Natural killer cell (primary cell): ENCODE measurements around the gene SVOPL. TPM values are rescaled to one million over a fixed set of nuclear protein-coding genes. Genes with fewer than 3 reads are reported as not detected.

Experiments used
- ATAC-seq, 3 donors: fragments of 150-1000 bp in 2 of 3; fragments of 200-7000 bp in 1 of 3; cut with Tn5 transposase; 1 replicate in 1 of 3; 2 replicates in 2 of 3; pipeline ENCODE4 v1.10.0; 2021; ENCODE audit warnings: mild to moderate bottlenecking in 2 of 3, moderate library complexity in 2 of 3
- DNase-seq, 2 donors: peaks; one replicate each; pipeline versions ENCODE4 v3.0.0 to v3.0.0-alpha.2; 2013 to 2021; ENCODE audit warnings: mixed read lengths in 1 of 2
- H3K27ac ChIP-seq: one replicate; pipeline ENCODE4 v1.5.1; 2013; ENCODE audit warnings: mild to moderate bottlenecking, low read length
- H3K27me3 ChIP-seq: one replicate; pipeline ENCODE4 v1.6.1; 2013; ENCODE audit warnings: low read length; ENCODE audit not compliant: control insufficient read depth, insufficient read depth
- H3K36me3 ChIP-seq: one replicate; pipeline ENCODE4 v1.6.1; 2013; ENCODE audit warnings: low read length; ENCODE audit not compliant: control insufficient read depth, insufficient read depth
- H3K4me1 ChIP-seq: one replicate; pipeline ENCODE4 v1.6.1; 2013; ENCODE audit warnings: low read length; ENCODE audit not compliant: control insufficient read depth, insufficient read depth
- H3K4me3 ChIP-seq: one replicate; pipeline ENCODE4 v1.5.1; 2013; ENCODE audit warnings: low read length
- H3K9me3 ChIP-seq: one replicate; pipeline ENCODE4 v1.6.1; 2013; ENCODE audit warnings: low read length; ENCODE audit not compliant: control insufficient read depth, insufficient read depth
- H3K27ac Mint-ChIP-seq, 2 donors: one replicate each; pipeline ENCODE4 v1.8.0; 2022; ENCODE audit warnings: mild to moderate bottlenecking in 2 of 2, mixed read lengths in 2 of 2, moderate library complexity in 1 of 2
- H3K27me3 Mint-ChIP-seq, 2 donors: one replicate each; pipeline ENCODE4 v1.8.0; 2022; ENCODE audit warnings: low read depth in 2 of 2, mixed read lengths in 2 of 2
- H3K36me3 Mint-ChIP-seq: one replicate; pipeline ENCODE4 v1.8.0; 2022; ENCODE audit warnings: mixed read lengths
- H3K4me1 Mint-ChIP-seq, 2 donors: one replicate each; pipeline ENCODE4 v1.8.0; 2022; ENCODE audit warnings: mixed read lengths in 2 of 2
- H3K4me3 Mint-ChIP-seq: one replicate; pipeline ENCODE4 v1.8.0; 2022; ENCODE audit warnings: mild to moderate bottlenecking, moderate library complexity, mixed read lengths
- H3K9me3 Mint-ChIP-seq, 2 donors: one replicate each; pipeline ENCODE4 v1.8.0; 2022; ENCODE audit warnings: mixed read lengths in 2 of 2
- CTCF ChIP-seq: fragments of 200-600 bp; IDR thresholded peaks from one replicate; pipeline ENCODE4 v1.8.0; 2022; ENCODE audit warnings: antibody characterized with exemption
- WGBS: methylation state at CpG from one replicate; pipeline ENCODE4 v1.1.7; 2013; ENCODE audit warnings: missing lambda C conversion rate; ENCODE audit not compliant: insufficient coverage; 5-methylcytosine and 5-hydroxymethylcytosine counted together
- intact Hi-C: fragments of 100-400 bp; cut with micrococcal nuclease; formaldehyde crosslinking; loops from one replicate; pipeline ENCODE4 v1.14.2; 2022
- total RNA-seq, 4 donors: library from RNA; stranded (reverse); fragments of 120-200 nt in 1 of 4; gene quantifications; one replicate each; pipeline versions ENCODE4 v1.2.3 to v1.2.4, GENCODE V29; 2013 to 2022

Gene SVOPL
- total RNA-seq, 3 donors from 2014 or later (not counting 1 experiment from before 2014, with no cell fraction given): not detected

GRCh38 chr7:138726288-138726687 lies 25.1 kb upstream of the SVOPL start:
- H3K27ac Mint-ChIP-seq: no peak overlapping the region
- Histone ChIP-seq H3K27me3 (no peaks in the 10 kb centered on the region), H3K9me3 (no peaks in the 10 kb centered on the region), H3K4me3 (no peak overlapping the region), H3K4me1 (no peaks in the 10 kb centered on the region), H3K36me3 (no peaks in the 10 kb centered on the region), H3K27ac (no peak overlapping the region)
- ATAC-seq: no peak
- H3K27me3 Mint-ChIP-seq: no peaks in the 10 kb centered on the region
- no peak for DNase-seq
- WGBS: 74% methylated on average over 9 of the region's 9 CpGs
- H3K4me3 Mint-ChIP-seq: no peak overlapping the region
- no peaks in the 10 kb centered on the region for H3K9me3 Mint-ChIP-seq
- TF ChIP-seq CTCF: no peak
- H3K4me1 Mint-ChIP-seq: no peaks in the 10 kb centered on the region
- intact Hi-C loops: no loop called here
- H3K36me3 Mint-ChIP-seq: no peaks in the 10 kb centered on the region

GRCh38 chr7:138720286-138720685 lies 19.1 kb upstream of the SVOPL start:
- no peak for DNase-seq
- H3K27me3 Mint-ChIP-seq: peaks cover 23% of the 10 kb centered on the region in 2 donors
- H3K4me1 ChIP-seq: peaks cover 13% of the 10 kb centered on the region
- H3K9me3 ChIP-seq: no peaks in the 10 kb centered on the region
- H3K4me3 Mint-ChIP-seq: no peak overlapping the region
- no peak for TF ChIP-seq CTCF
- no peaks in the 10 kb centered on the region for H3K9me3 Mint-ChIP-seq
- H3K27ac ChIP-seq: no peak overlapping the region
- no peak for ATAC-seq
- no peak overlapping the region for H3K27ac Mint-ChIP-seq
- no peaks in the 10 kb centered on the region for H3K27me3 ChIP-seq
- H3K4me1 Mint-ChIP-seq: peaks cover 7 to 19% of the 10 kb centered on the region in 2 donors
- H3K36me3 ChIP-seq: no peaks in the 10 kb centered on the region
- H3K4me3 ChIP-seq: no peak overlapping the region
- WGBS: 76% methylated on average over 4 of the region's 4 CpGs
- H3K36me3 Mint-ChIP-seq: no peaks in the 10 kb centered on the region
- intact Hi-C loops: no loop called here

GRCh38 chr7:138716889-138717288 lies 15.7 kb upstream of the SVOPL start:
- H3K36me3 Mint-ChIP-seq: no peaks in the 10 kb centered on the region
- no peak for TF ChIP-seq CTCF

GRCh38 chr7:138713191-138713590 lies 12.0 kb upstream of the SVOPL start:
- Mint-ChIP-seq H3K27ac (no peak overlapping the region), H3K27me3 (peaks cover 15 to 23% of the 10 kb centered on the region in 2 donors), H3K36me3 (no peaks in the 10 kb centered on the region), H3K4me1 (peaks cover 7 to 13% of the 10 kb centered on the region in 2 donors), H3K4me3 (no peak overlapping the region), H3K9me3 (no peaks in the 10 kb centered on the region)
- ATAC-seq (no peak), DNase-seq (no peak)
- no peak for TF ChIP-seq CTCF
- Histone ChIP-seq H3K36me3 (no peaks in the 10 kb centered on the region), H3K27ac (no peak overlapping the region), H3K9me3 (no peaks in the 10 kb centered on the region), H3K27me3 (no peaks in the 10 kb centered on the region), H3K4me1 (peaks cover 4% of the 10 kb centered on the region), H3K4me3 (no peak overlapping the region)
- intact Hi-C loops: no loop called here
- 62% methylated on average over 7 of the region's 7 CpGs for WGBS

More at GRCh38 chr7:138716889-138717288, 15.7 kb upstream of the SVOPL start:
- H3K4me1 ChIP-seq: peaks cover 13% of the 10 kb centered on the region
- intact Hi-C loops: no loop called here
- Mint-ChIP-seq H3K27me3 (peaks cover 23% of the 10 kb centered on the region in 2 donors), H3K4me1 (peaks cover 7 to 19% of the 10 kb centered on the region in 2 donors), H3K4me3 (no peak overlapping the region), H3K27ac (no peak overlapping the region), H3K9me3 (no peaks in the 10 kb centered on the region)
- H3K27me3 ChIP-seq: no peaks in the 10 kb centered on the region
- no peaks in the 10 kb centered on the region for H3K36me3 ChIP-seq
- no peak overlapping the region for H3K4me3 ChIP-seq
- no peak for DNase-seq
- no peak overlapping the region for H3K27ac ChIP-seq
- ATAC-seq: no peak
- WGBS: 96% methylated on average over 7 of the region's 7 CpGs
- H3K9me3 ChIP-seq: no peaks in the 10 kb centered on the region
